Measurements from ENCODE around the gene COPA.
"Not testable (repeated sequence)": the region's sequence is repeated elsewhere in the genome, so short reads cannot be mapped to it uniquely, and the experiment has no call there.

The COPA gene

DNA sequence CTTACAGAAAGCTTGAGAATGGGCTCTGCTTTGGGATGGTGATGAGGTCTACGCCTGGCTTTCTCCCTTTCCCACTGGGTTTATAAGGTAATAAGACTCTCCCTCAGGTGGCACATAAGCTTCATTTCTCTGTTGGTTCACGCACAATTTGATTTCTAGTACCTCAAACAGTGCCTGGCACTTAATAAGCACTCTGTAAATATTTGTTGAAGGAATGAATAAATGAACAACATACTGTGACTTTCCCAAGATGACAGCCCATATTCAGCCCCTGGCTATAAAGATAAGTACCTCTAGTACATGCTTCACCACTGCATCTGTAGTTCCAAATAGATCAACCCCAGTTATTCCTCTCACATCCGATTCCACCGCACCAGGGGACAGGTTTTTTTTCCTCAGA, 17.8 kb downstream of the COPA start:
- no peak for DNase-seq
- Mint-ChIP-seq H3K36me3 (ENCODE audit: low read depth) (peaks cover 91% of the 10 kb centered on the region), H3K4me1 (ENCODE audit: low read depth) (peaks cover 15% of the 10 kb centered on the region), H3K4me3 (no peak overlapping the region), H3K27ac (peak overlapping the region; percentile 11), H3K9me3 (no peaks in the 10 kb centered on the region), H3K27me3 (no peaks in the 10 kb centered on the region)

DNA sequence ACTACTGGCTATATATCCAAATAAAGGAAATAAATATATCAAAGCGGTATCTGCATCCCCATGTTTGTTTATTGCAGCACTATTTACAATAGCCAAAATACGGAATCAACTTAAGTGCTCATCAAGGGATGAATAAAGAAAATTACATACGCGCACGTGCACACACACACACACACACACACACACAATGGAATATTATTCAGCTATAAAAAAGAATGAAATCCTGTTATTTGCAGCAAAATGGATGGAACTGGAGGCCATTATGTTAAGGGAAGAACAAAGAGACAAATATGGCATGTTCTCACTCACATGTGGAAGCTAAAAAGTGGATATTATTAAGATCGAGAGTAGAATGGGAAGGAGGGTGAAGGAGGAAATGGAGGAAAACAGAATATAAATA, 20.2 kb downstream of the COPA start:
- Mint-ChIP-seq H3K4me1 (ENCODE audit: low read depth) (peaks cover 25% of the 10 kb centered on the region), H3K27me3 (no peaks in the 10 kb centered on the region), H3K27ac (no peak overlapping the region), H3K9me3 (peaks cover 2% of the 10 kb centered on the region), H3K4me3 (no peak overlapping the region), H3K36me3 (ENCODE audit: low read depth) (peaks cover 89% of the 10 kb centered on the region)
- DNase-seq: no peak

DNA sequence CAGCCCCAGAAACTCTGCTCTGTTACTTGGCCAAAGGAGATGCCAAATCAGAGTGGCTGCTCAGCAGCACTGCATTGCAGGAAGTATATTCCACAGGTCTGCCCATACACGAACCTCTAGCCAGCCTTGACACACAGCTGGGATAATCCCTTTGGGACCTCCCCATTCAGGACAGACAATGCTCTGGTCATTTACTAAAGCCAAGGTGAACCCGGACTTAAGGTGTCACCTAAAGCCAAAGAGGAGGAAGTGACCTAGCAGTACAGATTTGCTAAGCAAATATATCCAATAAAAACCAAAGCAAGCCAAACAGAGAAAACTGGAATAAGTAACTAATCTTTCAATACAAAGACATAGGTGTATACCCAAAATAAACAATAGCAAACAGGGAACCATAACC, 27.7 kb downstream of the COPA start:
- Mint-ChIP-seq H3K27ac (peak overlapping the region; percentile 73), H3K9me3 (peaks cover 11% of the 10 kb centered on the region), H3K4me3 (no peak overlapping the region), H3K36me3 (ENCODE audit: low read depth) (peaks cover 94% of the 10 kb centered on the region), H3K27me3 (no peaks in the 10 kb centered on the region), H3K4me1 (ENCODE audit: low read depth) (peaks cover 24% of the 10 kb centered on the region)
- no peak for DNase-seq

DNA sequence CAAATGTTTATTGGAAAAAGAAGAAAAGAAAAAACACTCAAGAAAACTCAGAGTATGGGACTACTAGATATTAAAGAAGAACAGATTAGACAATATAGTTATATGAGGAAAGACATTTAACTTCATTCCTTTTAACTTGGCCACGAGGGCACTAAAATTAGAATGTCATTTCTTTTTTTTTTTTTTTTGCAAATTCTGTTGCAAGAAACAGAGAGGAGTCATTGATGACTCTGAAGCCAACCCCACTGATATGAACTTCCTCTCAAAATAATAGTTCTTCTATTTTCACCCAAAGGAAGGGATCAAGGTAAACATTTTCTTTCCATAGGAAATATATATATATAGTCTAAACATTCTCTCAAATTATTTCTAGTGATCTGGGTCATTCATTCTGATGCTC, 33.5 kb downstream of the COPA start:
- no peak overlapping the region for H3K4me3 Mint-ChIP-seq
- H3K27ac Mint-ChIP-seq: peak overlapping the region; percentile 60
- no peaks in the 10 kb centered on the region for H3K27me3 Mint-ChIP-seq
- no peak for DNase-seq
- H3K36me3 Mint-ChIP-seq (ENCODE audit: low read depth): peaks cover 95% of the 10 kb centered on the region
- H3K4me1 Mint-ChIP-seq (ENCODE audit: low read depth): no peaks in the 10 kb centered on the region
- no peaks in the 10 kb centered on the region for H3K9me3 Mint-ChIP-seq

DNA sequence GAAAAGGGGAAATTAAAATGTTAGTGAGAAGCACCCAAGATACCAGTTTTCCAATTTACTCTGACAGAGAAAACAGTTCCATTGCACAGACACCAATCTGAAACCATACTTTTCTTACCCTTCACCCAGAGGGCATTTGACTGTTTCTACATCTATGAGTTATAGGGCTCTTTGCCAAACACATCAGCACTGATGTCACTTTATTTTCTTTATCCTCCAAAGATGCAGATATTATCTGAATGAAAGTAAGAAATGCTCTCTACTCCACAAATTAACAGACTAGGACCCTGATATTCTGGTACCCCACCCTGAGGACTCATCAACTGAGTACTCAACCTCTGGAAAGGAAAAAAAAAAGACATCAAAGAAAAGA, 33.9 kb downstream of the COPA start:
- no peaks in the 10 kb centered on the region for H3K27me3 Mint-ChIP-seq
- DNase-seq: no peak
- peaks cover 93% of the 10 kb centered on the region for H3K36me3 Mint-ChIP-seq (ENCODE audit: low read depth)
- no peaks in the 10 kb centered on the region for H3K4me1 Mint-ChIP-seq (ENCODE audit: low read depth)
- peak overlapping the region; percentile 60 for H3K27ac Mint-ChIP-seq
- no peaks in the 10 kb centered on the region for H3K9me3 Mint-ChIP-seq
- no peak overlapping the region for H3K4me3 Mint-ChIP-seq

DNA sequence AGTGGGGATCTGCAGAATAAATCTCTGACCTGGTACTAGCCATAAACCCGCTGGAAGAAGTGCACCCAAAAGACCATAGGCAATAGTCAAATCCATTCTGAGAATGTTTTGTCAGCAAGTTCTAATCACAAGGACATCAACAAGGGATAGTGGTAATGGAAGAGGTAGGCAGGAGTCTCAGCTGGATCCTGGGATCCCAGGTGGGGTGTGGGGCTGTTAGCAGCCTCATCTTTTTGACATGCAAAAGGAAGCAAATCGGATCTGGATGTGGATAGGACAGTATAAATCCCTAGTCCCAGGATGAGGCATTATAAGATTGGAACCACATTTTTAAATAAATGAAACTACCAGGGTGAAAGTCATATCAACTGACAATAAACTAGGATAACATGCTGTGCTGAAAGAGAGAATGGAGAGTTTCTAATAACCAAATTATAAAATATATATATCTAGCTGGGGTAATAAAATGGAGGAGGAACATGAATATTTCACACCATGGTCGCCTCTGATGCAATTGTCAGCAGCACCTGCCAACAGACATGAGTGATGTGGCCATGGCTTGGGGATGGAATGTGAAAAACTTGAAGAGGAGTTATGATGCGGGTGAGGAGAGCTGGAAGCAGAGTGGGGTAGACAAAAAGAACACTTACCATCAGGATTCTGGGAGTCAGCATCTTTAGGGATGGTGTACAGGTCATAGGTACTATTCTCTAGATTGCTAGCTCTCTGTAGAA, 34.4 kb downstream of the COPA start:
- Mint-ChIP-seq H3K4me3 (no peak overlapping the region), H3K4me1 (ENCODE audit: low read depth) (no peaks in the 10 kb centered on the region), H3K36me3 (ENCODE audit: low read depth) (peaks cover 91% of the 10 kb centered on the region), H3K9me3 (no peaks in the 10 kb centered on the region), H3K27ac (peak overlapping the region; percentile 42), H3K27me3 (no peaks in the 10 kb centered on the region)
- DNase-seq: no peak

DNA sequence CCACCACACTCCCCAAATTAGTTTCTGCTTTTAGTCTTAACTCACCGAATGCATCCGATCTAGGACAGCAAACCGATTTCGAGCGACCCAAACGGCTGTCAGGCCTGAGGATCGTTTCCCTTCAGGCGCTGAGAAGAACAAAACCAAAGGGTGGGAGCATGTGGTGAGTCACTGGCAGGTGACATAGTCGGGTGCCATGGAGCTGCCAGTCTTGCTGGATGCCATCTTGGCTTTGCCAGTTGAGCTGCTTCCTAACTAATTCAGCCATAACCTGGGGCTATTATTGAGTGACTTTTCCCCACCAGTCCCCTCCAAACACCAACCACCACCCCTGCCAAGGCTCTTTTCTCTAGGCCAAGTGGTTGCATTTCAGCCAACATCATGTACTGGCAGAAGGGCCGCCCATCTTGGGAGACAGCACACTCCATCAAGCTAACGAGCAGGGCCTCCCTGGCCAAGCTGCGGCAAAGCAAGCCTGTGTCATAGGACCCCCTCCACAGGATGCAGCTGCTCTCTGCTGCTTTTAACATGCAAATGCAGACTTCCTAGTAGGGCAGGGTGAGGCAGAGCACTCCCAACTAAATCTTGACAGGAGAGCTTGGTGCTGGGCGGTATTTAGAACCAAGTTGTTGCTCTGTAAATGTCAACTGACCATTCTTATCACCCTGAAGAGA, 35.8 kb downstream of the COPA start:
- H3K27ac Mint-ChIP-seq: peak overlapping the region; percentile 26
- DNase-seq: no peak
- peaks cover 86% of the 10 kb centered on the region for H3K36me3 Mint-ChIP-seq (ENCODE audit: low read depth)
- H3K27me3 Mint-ChIP-seq: no peaks in the 10 kb centered on the region
- no peaks in the 10 kb centered on the region for H3K4me1 Mint-ChIP-seq (ENCODE audit: low read depth)
- H3K9me3 Mint-ChIP-seq: no peaks in the 10 kb centered on the region
- H3K4me3 Mint-ChIP-seq: no peak overlapping the region

DNA sequence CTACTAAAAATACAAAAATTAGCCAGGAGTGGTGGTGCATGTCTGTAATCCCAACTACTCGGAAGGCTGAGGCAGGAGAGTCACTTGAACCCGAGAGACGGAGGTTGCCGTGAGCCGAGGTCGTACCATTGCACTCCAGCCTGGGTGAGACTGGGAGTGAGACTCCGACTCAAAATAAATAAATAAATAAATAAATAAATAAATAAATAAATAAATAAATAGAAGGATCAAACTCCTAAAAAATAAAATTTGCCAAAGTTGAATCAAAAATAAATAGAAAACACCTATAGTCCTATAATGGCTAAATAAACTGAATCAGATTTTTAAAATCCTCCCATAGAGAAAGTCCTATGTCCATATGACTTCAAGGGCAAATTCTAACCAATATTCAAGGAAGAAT, 42.9 kb downstream of the COPA start:
- Mint-ChIP-seq H3K4me1 (ENCODE audit: low read depth) (no peaks in the 10 kb centered on the region), H3K9me3 (no peaks in the 10 kb centered on the region), H3K4me3 (no peak overlapping the region), H3K36me3 (ENCODE audit: low read depth) (peaks cover 75% of the 10 kb centered on the region), H3K27ac (no peak overlapping the region), H3K27me3 (no peaks in the 10 kb centered on the region)
- no peak for DNase-seq

DNA sequence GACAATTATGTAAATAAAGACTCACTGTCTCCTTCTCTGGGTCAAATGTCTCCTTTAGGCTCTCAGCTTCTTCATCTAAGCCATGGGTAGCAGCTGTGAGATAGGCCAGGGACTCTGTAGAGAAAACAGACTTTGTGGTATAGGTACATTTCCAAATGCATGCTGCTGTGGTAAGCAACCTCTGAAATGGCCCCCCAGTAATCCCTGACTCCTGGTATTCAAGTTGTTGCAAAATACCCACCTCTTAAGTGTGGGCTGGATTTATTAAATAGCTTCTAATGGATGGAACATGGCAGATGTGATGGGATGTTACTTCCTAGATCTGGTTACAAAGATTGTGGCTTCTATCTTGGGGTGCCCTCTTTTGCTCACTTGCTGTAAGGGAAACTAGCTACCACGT, 47.0 kb downstream of the COPA start:
- Mint-ChIP-seq H3K36me3 (ENCODE audit: low read depth) (peaks cover 95% of the 10 kb centered on the region), H3K27me3 (no peaks in the 10 kb centered on the region), H3K4me1 (ENCODE audit: low read depth) (peaks cover 1% of the 10 kb centered on the region), H3K27ac (peak overlapping the region; percentile 50), H3K9me3 (no peaks in the 10 kb centered on the region), H3K4me3 (no peak overlapping the region)
- no peak for DNase-seq

DNA sequence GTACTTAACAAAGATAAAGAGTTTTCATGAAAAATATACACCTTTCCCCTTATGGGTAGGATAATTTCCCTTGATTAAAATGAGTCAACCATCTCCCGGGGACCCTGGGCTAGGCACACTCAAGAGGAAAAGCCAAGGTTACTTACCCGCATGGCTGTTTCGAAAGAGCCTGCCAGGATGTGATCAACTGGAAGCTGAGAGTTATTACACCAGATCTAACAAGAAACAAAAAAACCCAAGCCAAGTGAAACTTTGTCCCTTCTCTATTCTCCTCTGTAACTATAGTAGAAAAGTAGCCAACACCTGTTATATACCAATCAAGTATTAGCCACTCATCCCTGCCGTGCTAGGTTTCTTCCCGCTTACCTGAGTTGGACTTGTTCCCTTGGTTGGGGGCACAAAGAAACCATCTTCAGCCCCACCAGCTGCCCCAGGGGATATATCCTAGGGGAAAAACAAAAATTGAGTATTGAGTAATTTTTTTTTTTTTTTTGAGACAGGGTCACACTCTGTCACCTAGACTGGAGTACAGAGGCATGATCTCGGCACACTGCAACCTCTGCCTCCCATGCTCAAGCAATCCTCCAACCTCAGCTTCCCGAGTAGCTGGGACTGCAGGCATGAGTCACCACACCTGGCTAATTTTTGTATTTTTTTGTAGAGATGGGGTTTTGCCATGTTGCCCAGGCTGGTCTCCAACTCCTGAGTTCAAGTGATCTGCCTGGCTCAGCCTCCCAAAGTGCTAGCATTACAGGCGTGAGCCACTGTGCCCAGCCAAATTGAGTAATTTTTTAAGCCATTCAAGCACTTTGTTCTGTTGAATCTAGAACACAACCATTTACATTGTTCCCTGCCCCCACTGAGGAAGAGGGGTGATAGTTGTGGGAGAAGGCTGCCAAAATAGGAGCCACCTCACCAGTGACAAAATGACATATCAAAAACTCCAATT, 49.8 kb downstream of the COPA start:
- no peak overlapping the region for H3K4me3 Mint-ChIP-seq
- no peak for DNase-seq
- H3K27me3 Mint-ChIP-seq: no peaks in the 10 kb centered on the region
- H3K4me1 Mint-ChIP-seq (ENCODE audit: low read depth): peaks cover 1% of the 10 kb centered on the region
- peak overlapping the region; percentile 58 for H3K27ac Mint-ChIP-seq
- no peaks in the 10 kb centered on the region for H3K9me3 Mint-ChIP-seq
- peaks cover 98% of the 10 kb centered on the region for H3K36me3 Mint-ChIP-seq (ENCODE audit: low read depth)

DNA sequence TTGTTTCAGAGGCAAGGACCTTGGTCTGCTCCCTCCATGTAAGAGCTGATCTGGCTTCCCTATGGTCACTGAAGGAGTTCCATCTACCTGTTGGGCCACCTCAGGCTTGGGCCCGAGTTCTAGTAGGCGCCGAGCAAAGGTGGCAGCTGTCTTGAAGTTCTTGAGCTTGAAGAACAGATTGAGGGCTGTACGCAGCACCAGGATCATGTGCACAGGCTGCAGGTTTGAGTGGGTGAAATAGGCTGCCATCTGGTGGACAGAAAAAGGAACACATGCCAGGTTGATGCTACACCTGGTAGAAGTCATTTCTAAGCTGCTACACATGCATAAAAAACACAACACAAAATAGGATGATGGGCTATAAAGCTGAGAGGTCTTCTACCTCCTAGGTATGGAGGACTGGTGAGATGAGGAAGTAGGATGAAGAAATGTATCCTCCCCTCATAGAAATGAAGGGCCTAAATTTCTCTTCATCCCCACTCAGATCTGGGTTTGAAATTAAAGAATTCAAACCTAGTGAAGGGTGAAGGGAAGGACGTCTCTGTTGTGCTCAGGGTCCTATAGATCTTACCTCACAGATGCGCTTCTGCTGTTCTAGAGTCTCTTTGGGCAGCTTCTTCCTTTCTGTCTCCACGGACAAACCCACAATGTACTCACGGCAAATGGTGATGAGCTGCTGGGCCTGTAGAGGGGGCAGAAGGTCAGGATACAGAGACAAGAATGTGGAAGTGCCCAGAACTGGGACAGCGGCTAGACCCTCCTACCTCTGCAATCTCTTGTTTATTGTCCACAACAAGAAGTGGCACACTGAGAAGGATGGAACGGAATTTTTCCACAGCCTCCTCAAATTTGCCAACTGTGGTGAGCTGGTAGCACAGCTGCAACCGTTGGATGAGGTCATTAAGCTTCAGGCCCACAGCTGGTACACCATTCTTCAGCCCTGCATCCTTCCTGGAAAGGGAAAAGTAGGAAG, 51.5 kb downstream of the COPA start:
- Mint-ChIP-seq H3K9me3 (no peaks in the 10 kb centered on the region), H3K27ac (peak overlapping the region; percentile 68), H3K4me3 (no peak overlapping the region), H3K4me1 (ENCODE audit: low read depth) (peaks cover 1% of the 10 kb centered on the region), H3K36me3 (ENCODE audit: low read depth) (peaks cover 83% of the 10 kb centered on the region), H3K27me3 (no peaks in the 10 kb centered on the region)
- DNase-seq: peak; percentile 64

DNA sequence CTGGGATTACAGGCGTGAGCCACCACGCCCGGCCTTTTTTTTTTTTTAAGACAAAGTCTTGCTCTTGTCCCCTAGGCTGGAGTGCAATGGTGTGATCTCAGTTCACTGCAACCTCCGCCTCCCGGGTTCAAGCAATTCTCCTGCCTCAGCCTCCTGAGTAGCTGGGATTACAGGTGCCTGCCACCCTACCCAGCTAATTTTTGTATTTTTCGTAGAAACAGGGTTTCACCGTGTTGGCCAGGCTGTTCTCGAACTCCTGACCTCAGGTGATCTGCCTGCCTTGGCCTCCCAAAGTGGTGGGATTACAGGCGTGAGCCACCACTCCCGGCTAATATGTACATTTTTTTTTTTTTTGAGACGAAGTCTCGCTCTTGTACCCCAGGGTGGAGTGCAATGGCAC, 55.3 kb downstream of the COPA start:
- H3K4me3 Mint-ChIP-seq: not testable (repeated sequence)
- H3K36me3 Mint-ChIP-seq (ENCODE audit: low read depth): peaks cover 63% of the 10 kb centered on the region
- peaks cover 20% of the 10 kb centered on the region for H3K4me1 Mint-ChIP-seq (ENCODE audit: low read depth)

DNA sequence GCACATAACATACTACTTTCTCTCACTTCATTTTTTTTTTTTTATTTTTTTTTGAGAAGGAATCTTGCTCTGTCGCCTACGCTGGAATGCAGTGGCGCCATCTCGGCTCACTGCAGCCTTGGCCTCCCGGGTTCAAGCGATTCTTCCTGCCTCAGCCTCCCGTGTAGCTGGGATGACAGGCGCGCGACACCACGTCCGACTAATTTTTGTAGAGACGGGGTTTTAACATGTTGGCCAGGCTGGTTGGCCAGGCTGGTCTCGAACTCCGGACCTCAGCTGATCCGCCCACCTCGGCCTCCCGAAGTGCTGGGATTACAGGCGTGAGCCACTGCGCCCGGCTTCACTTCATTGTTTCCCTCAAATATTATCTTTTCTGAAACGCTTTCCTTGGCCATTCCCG, 57.5 kb downstream of the COPA start:
- peaks cover 64% of the 10 kb centered on the region for H3K36me3 Mint-ChIP-seq (ENCODE audit: low read depth)
- peaks cover 23% of the 10 kb centered on the region for H3K4me1 Mint-ChIP-seq (ENCODE audit: low read depth)
- H3K27ac Mint-ChIP-seq: no peak overlapping the region
- peak overlapping the region; percentile 98 for H3K4me3 Mint-ChIP-seq
- no peaks in the 10 kb centered on the region for H3K27me3 Mint-ChIP-seq
- no peaks in the 10 kb centered on the region for H3K9me3 Mint-ChIP-seq
- no peak for DNase-seq

More for the DNA sequence above, 55.3 kb downstream of the COPA start:
- not testable (repeated sequence) for DNase-seq, H3K9me3 Mint-ChIP-seq, H3K27me3 Mint-ChIP-seq, H3K27ac Mint-ChIP-seq
